Panc1 (cell line): ENCODE data around the gene CENPP. TPM values are rescaled to one million over a fixed set of nuclear protein-coding genes. Genes with fewer than 3 reads are reported as not detected.

Experiments
- ATAC-seq: fragments of 200-7000 bp; cut with Tn5 transposase; 2 replicates; pipeline ENCODE4 v1.9.1; 2020; ENCODE audit warnings: mild to moderate bottlenecking, moderate library complexity
- BruUV-seq: library from RNA; stranded (reverse); fragments of 400-500 nt; replicated peaks from 2 replicates; lab custom pipeline; 2021; lab: Mats Ljungman, UMichigan
- CTCF ChIA-PET: fragments of 300-600 bp; sonication (Branson Sonifier 250); formaldehyde crosslinking; loops from one replicate; lab custom pipeline; 2022; ENCODE audit warnings: antibody characterized with exemption; lab: Charles Lee
- POLR2A ChIA-PET: fragments of 300-600 bp; sonication (Branson Sonifier 250); formaldehyde crosslinking; loops from one replicate; lab custom pipeline; 2022; ENCODE audit warnings: antibody characterized with exemption; lab: Charles Lee
- DNase-seq: peaks from one replicate; pipeline ENCODE4 v3.0.0-alpha.2; 2010; ENCODE audit warnings: low read depth, low spot score
- H3K27ac ChIP-seq: 2 replicates; pipeline ENCODE4 v1.5.1; 2011; ENCODE audit warnings: mild to moderate bottlenecking, low read length, inconsistent platforms
- H3K27me3 ChIP-seq: fragments of 200-500 bp; sonication (Bioruptor generic); 2 replicates; pipeline ENCODE4 v1.6.0; 2014; ENCODE audit warnings: low read length, inconsistent platforms; ENCODE audit not compliant: control insufficient read depth, insufficient read depth
- H3K36me3 ChIP-seq: fragments of 200-500 bp; sonication (Bioruptor generic); 2 replicates; pipeline ENCODE4 v1.5.1; 2014; ENCODE audit warnings: inconsistent platforms, mild to moderate bottlenecking, low read length, moderate library complexity; ENCODE audit not compliant: control insufficient read depth, insufficient read depth
- H3K4me1 ChIP-seq: 2 replicates; pipeline ENCODE4 v1.5.1; 2011; ENCODE audit warnings: inconsistent platforms, mild to moderate bottlenecking, low read length, moderate library complexity; ENCODE audit not compliant: control insufficient read depth, insufficient read depth
- H3K4me3 ChIP-seq, 2 experiments: 2 replicates each; pipeline ENCODE4 v1.5.1; 2011 to 2012; ENCODE audit warnings: low read depth in 2 of 2, low read length in 2 of 2, mild to moderate bottlenecking in 2 of 2, inconsistent platforms in 1 of 2, moderate library complexity in 1 of 2
- H3K9me3 ChIP-seq: fragments of 200-500 bp; sonication (Bioruptor generic); 2 replicates; pipeline ENCODE4 v1.5.1; 2014; ENCODE audit warnings: low read depth, mild to moderate bottlenecking, inconsistent platforms, low read length, moderate library complexity; ENCODE audit not compliant: control insufficient read depth, insufficient read depth
- POLR2AphosphoS5 ChIP-seq: IDR thresholded peaks from 2 replicates; pipeline ENCODE4 v1.6.1; 2012; ENCODE audit warnings: mild to moderate bottlenecking, low read depth, low read length, moderate library complexity
- REST ChIP-seq, 2 experiments: IDR thresholded peaks; 2 replicates each; pipeline ENCODE4 v1.6.1; 2011 to 2012; ENCODE audit warnings: low read depth in 2 of 2, control low read depth in 1 of 2, low read length in 1 of 2, mild to moderate bottlenecking in 1 of 2, moderate library complexity in 1 of 2; ENCODE audit not compliant: insufficient read depth in 1 of 2
- SIN3A ChIP-seq: IDR thresholded peaks from 2 replicates; pipeline ENCODE4 v1.6.1; 2012; ENCODE audit warnings: low read depth, mild to moderate bottlenecking, low read length, moderate library complexity, borderline replicate concordance; ENCODE audit not compliant: insufficient read depth
- TCF7L2 ChIP-seq: IDR thresholded peaks from 2 replicates; pipeline ENCODE4 v1.6.1; 2011; ENCODE audit warnings: mild to moderate bottlenecking, low read depth, low read length, inconsistent platforms
- in situ Hi-C: cut with HindIII; loops from 2 replicates; pipeline ENCODE4 v1.10.0; 2016; ENCODE audit warnings: low sequenced_read_pairs, low pct_unique_long_range_greater_than_20kb
- intact Hi-C: fragments of 100-400 bp; cut with micrococcal nuclease; formaldehyde crosslinking; loops from one replicate; pipeline ENCODE4 v1.10.0; 2022; ENCODE audit not compliant: unreplicated experiment
- total RNA-seq: library from RNA; stranded (reverse); gene quantifications from one replicate; pipeline ENCODE4 v1.2.1, GENCODE V29; 2021; ENCODE audit not compliant: unreplicated experiment
- TF ChIP-seq, protein P1 (sequence below): fragments of 450-650 bp; IDR thresholded peaks from 2 replicates; pipeline ENCODE4 v1.5.1; 2017; ENCODE audit warnings: mild to moderate bottlenecking

CENPP gene
- total RNA-seq, 1 experiment from 2014 or later, result 6.7 TPM

DNA sequence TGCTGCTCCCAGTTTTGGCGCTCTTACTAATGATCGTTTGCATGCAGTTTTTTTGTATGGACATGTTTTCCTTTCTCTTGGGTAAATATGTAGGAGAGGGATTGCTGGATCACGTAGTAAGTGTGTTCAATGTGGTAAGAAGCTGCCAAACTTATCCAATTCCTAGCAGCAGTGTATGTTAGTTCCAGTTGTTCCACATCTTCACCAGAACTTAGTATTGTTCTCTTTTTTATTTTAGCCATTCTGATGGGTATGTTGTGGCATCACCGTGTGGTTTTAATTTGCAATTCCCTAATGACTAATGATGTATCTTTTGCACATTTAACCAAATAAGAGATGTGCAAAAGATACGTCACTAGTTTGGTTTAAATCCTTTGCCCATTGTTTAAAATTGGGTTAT, 278.2 kb downstream of the CENPP start:
- TF ChIP-seq, protein P1, sequence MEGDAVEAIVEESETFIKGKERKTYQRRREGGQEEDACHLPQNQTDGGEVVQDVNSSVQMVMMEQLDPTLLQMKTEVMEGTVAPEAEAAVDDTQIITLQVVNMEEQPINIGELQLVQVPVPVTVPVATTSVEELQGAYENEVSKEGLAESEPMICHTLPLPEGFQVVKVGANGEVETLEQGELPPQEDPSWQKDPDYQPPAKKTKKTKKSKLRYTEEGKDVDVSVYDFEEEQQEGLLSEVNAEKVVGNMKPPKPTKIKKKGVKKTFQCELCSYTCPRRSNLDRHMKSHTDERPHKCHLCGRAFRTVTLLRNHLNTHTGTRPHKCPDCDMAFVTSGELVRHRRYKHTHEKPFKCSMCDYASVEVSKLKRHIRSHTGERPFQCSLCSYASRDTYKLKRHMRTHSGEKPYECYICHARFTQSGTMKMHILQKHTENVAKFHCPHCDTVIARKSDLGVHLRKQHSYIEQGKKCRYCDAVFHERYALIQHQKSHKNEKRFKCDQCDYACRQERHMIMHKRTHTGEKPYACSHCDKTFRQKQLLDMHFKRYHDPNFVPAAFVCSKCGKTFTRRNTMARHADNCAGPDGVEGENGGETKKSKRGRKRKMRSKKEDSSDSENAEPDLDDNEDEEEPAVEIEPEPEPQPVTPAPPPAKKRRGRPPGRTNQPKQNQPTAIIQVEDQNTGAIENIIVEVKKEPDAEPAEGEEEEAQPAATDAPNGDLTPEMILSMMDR, result no peak
- TF ChIP-seq TCF7L2, result no peak
- TF ChIP-seq POLR2AphosphoS5, result no peak
- TF ChIP-seq REST (IDR thresholded peaks at IDR 0.05; ENCODE audit: insufficient read depth in 1 of 2, low read depth in 2 of 2, low read length in 1 of 2), result no peak
- no peak for TF ChIP-seq SIN3A
- no peak for ATAC-seq
- CTCF ChIA-PET, result no interaction called here
- no peak overlapping the region for H3K27ac ChIP-seq
- in situ Hi-C loops, result no loop called here
- intact Hi-C loops, result no loop called here
- H3K4me3 ChIP-seq, result no peak overlapping the region
- no peaks in the 10 kb centered on the region for H3K9me3 ChIP-seq
- no peaks in the 10 kb centered on the region for H3K36me3 ChIP-seq
- H3K4me1 ChIP-seq, result peaks cover 6% of the 10 kb centered on the region; the same call in 1 of the 2 replicates
- POLR2A ChIA-PET, result no interaction called here
- H3K27me3 ChIP-seq, result no peaks in the 10 kb centered on the region
- no TSS peak for BruUV-seq
- no peak for DNase-seq

- DNase-seq (no peak), ATAC-seq (no peak)
- ChIA-PET CTCF (no interaction called here), POLR2A (no interaction called here)
- Histone ChIP-seq H3K9me3 (no peaks in the 10 kb centered on the region), H3K4me1 (peaks cover 6% of the 10 kb centered on the region; the same call in 1 of the 2 replicates), H3K27me3 (no peaks in the 10 kb centered on the region), H3K27ac (no peak overlapping the region), H3K4me3 (no peak overlapping the region), H3K36me3 (no peaks in the 10 kb centered on the region)
- TF ChIP-seq TCF7L2, result no peak
- no TSS peak for BruUV-seq
- intact Hi-C loops, result no loop called here
- in situ Hi-C loops, result no loop called here
These were observed 279.5 kb downstream of the CENPP start for GRCh38 chr9:92605224-92605623.

DNA sequence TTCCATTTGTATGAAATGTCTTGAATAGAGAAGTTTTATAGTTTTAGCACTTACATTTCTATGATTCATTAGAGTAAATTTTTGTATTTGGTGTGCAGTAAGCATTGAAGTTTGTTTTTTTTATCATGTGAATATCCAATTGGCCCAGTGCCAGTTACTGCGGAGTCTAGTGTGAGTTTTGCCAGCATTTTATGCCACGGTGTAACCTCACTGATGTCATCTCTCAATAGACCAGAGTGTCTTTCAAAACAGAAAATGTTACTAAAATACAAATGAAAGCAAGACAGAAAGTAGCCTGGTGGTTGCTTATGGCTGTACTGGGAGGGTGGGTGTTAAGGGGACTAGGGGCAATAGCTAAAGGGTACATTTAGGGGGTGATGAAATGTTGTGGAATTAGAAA, 281.3 kb downstream of the CENPP start:
- ATAC-seq, result no peak
- no peak for DNase-seq
- H3K36me3 ChIP-seq, result no peaks in the 10 kb centered on the region
- H3K9me3 ChIP-seq, result no peaks in the 10 kb centered on the region
- TF ChIP-seq SIN3A, result no peak
- no peak for TF ChIP-seq POLR2AphosphoS5
- TF ChIP-seq TCF7L2, result no peak
- TF ChIP-seq REST (IDR thresholded peaks at IDR 0.05; ENCODE audit: insufficient read depth in 1 of 2, low read depth in 2 of 2, low read length in 1 of 2), result no peak
- TF ChIP-seq, protein P1, result no peak
- ChIA-PET CTCF (interaction anchor here (0.6 kb wide), 1 partner anchor 82 kb away, joined by 3 read pairs; no protein-coding TSS in a partner anchor), POLR2A (no interaction called here)
- in situ Hi-C loops (no loop called here), intact Hi-C loops (no loop called here)
- no peak overlapping the region for H3K4me3 ChIP-seq
- BruUV-seq, result no TSS peak
- no peaks in the 10 kb centered on the region for H3K4me1 ChIP-seq
- no peak overlapping the region for H3K27ac ChIP-seq
- no peaks in the 10 kb centered on the region for H3K27me3 ChIP-seq
